HepG2 (cell line): ENCODE results near the gene CPT1B. TPM values are rescaled to one million over a fixed set of nuclear protein-coding genes. Genes with fewer than 3 reads are reported as not detected.

Source experiments
- ATAC-seq: fragments of 200-7000 bp; cut with Tn5 transposase; 3 replicates; pipeline ENCODE4 v1.9.1; 2020; ENCODE audit warnings: mild to moderate bottlenecking, moderate library complexity
- BruUV-seq: library from RNA; stranded (reverse); fragments of 400-500 nt; replicated peaks from 2 replicates; lab custom pipeline; 2021; lab: Mats Ljungman, UMichigan
- CTCF ChIA-PET: fragments of 300-600 bp; formaldehyde crosslinking; extraction: SDS; loops from one replicate; lab custom pipeline; 2021; ENCODE audit warnings: low total read pairs, inconsistent platforms, low intra/inter-chr PET ratio; lab: Yijun Ruan, JAX
- POLR2A ChIA-PET: fragments of 350-600 bp; sonication (Branson Sonifier 250); formaldehyde crosslinking; loops from one replicate; lab custom pipeline; 2020; ENCODE audit warnings: antibody characterized with exemption, inconsistent platforms; lab: Yijun Ruan, JAX
- DNase-seq: peaks from one replicate; pipeline ENCODE4 v3.0.0-alpha.2; 2015; ENCODE audit warnings: low spot score
- FAIRE-seq: peaks from 3 replicates; lab custom pipeline; 2011; peaks lifted over from hg19 to GRCh38; lab: Jason Lieb, UNC
- H2AFZ ChIP-seq: one replicate; pipeline ENCODE4 v1.6.1; 2011; ENCODE audit warnings: low read length, inconsistent platforms
- H3K27ac ChIP-seq: fragments of 300-600 bp; 3 replicates; pipeline ENCODE4 v1.8.0; 2011; ENCODE audit warnings: mixed run types, mild to moderate bottlenecking, mixed read lengths, low read length, inconsistent platforms; ENCODE audit not compliant: insufficient read depth; ENCODE audit errors: extremely low read length
- H3K27me3 ChIP-seq, 2 experiments: fragments of 200-600 bp in 1 of 2; 2 replicates in 1 of 2; 3 replicates in 1 of 2; pipeline versions ENCODE4 v1.6.0 to v1.8.0; 2011; ENCODE audit warnings: low read length in 2 of 2, mild to moderate bottlenecking in 2 of 2, moderate library complexity in 2 of 2, inconsistent platforms in 1 of 2; ENCODE audit not compliant: insufficient read depth in 2 of 2, control insufficient read depth in 1 of 2
- H3K36me3 ChIP-seq, 2 experiments: fragments of 200-600 bp in 1 of 2; replicated peaks in 1 of 2; 2 replicates in 1 of 2; 3 replicates in 1 of 2; pipeline versions ENCODE4 v1.5.1 to v1.8.0; 2011; ENCODE audit warnings: low read length in 2 of 2, inconsistent platforms in 1 of 2; ENCODE audit not compliant: insufficient read depth in 2 of 2, control insufficient read depth in 1 of 2
- H3K4me1 ChIP-seq: 2 replicates; pipeline ENCODE4 v1.5.1; 2012; ENCODE audit warnings: low read length, inconsistent platforms; ENCODE audit not compliant: insufficient read depth
- H3K4me2 ChIP-seq: 2 replicates; pipeline ENCODE4 v1.6.0; 2011; ENCODE audit warnings: low read depth, low read length, inconsistent platforms
- H3K4me3 ChIP-seq, 3 experiments: fragments of 200-600 bp in 1 of 3; sonication (generic), shearing (Covaris generic) in 1 of 3; replicated peaks in 1 of 3; 2 replicates each; pipeline ENCODE4 v1.5.1; 2011 to 2016; ENCODE audit warnings: low read length in 3 of 3, inconsistent platforms in 2 of 3, low read depth in 2 of 3, mild to moderate bottlenecking in 2 of 3, control low read depth in 1 of 3, mixed read lengths in 1 of 3; ENCODE audit not compliant: insufficient read depth in 1 of 3
- H3K79me2 ChIP-seq: one replicate; pipeline ENCODE4 v1.6.1; 2011; ENCODE audit warnings: low read length, inconsistent platforms; ENCODE audit not compliant: insufficient read depth
- H3K9ac ChIP-seq: 2 replicates; pipeline ENCODE4 v1.6.0; 2011; ENCODE audit warnings: mild to moderate bottlenecking, low read depth, low read length, inconsistent platforms; ENCODE audit not compliant: insufficient read depth
- H3K9me3 ChIP-seq: 2 replicates; pipeline ENCODE4 v1.5.1; 2012; ENCODE audit warnings: mild to moderate bottlenecking, low read length
- H4K20me1 ChIP-seq: 2 replicates; pipeline ENCODE4 v1.6.0; 2011; ENCODE audit warnings: inconsistent platforms, mild to moderate bottlenecking, low read length, moderate library complexity; ENCODE audit not compliant: insufficient read depth
- CHD4 ChIP-seq: fragments of 200-600 bp; sonication (generic); IDR thresholded peaks from 2 replicates; pipeline ENCODE4 v1.7.0; 2017; ENCODE audit warnings: mild to moderate bottlenecking, low read length, borderline replicate concordance
- HNF4A ChIP-seq: sonication (generic); formaldehyde crosslinking; IDR thresholded peaks from 2 replicates; pipeline ENCODE4 v1.4.0; 2020; ENCODE audit warnings: missing genetic modification reagents
- HNRNPK ChIP-seq: fragments of 200-400 bp; formaldehyde crosslinking; IDR thresholded peaks from 2 replicates; pipeline ENCODE4 v1.6.1; 2018; ENCODE audit warnings: low read length, low read depth, moderate library complexity, mild to moderate bottlenecking; ENCODE audit not compliant: poor library complexity, severe bottlenecking
- NFE2 ChIP-seq: sonication (generic); formaldehyde crosslinking; IDR thresholded peaks from 2 replicates; pipeline ENCODE4 v1.4.0; 2020; ENCODE audit warnings: missing genetic modification reagents
- PLSCR1 ChIP-seq: sonication (generic); formaldehyde crosslinking; IDR thresholded peaks from 2 replicates; pipeline ENCODE4 v1.5.0; 2020; ENCODE audit warnings: missing genetic modification reagents, mild to moderate bottlenecking, borderline replicate concordance
- PPARG ChIP-seq: conservative IDR thresholded peaks from 2 replicates; pipeline ENCODE4 v1.6.1; 2016; ENCODE audit warnings: missing biosample characterization, missing genetic modification reagents
- PRMT3 ChIP-seq: sonication (generic); formaldehyde crosslinking; IDR thresholded peaks from 2 replicates; pipeline ENCODE4 v1.8.1; 2022; ENCODE audit warnings: low read depth, mild to moderate bottlenecking, moderate library complexity, missing genetic modification reagents, borderline replicate concordance
- RBM22 ChIP-seq: fragments of 200-400 bp; formaldehyde crosslinking; optimal IDR thresholded peaks from 2 replicates; pipeline ENCODE3; 2017; ENCODE audit warnings: mild to moderate bottlenecking, low read length, moderate library complexity
- SETDB1 ChIP-seq: sonication (generic); formaldehyde crosslinking; IDR thresholded peaks from 2 replicates; pipeline ENCODE4 v1.5.1; 2020; ENCODE audit warnings: missing genetic modification reagents, mild to moderate bottlenecking, borderline replicate concordance
- THAP7 ChIP-seq: sonication (generic); formaldehyde crosslinking; IDR thresholded peaks from 2 replicates; pipeline ENCODE4 v1.8.1; 2023; ENCODE audit warnings: mild to moderate bottlenecking, missing genetic modification reagents
- THAP9 ChIP-seq: sonication (generic); formaldehyde crosslinking; IDR thresholded peaks from 2 replicates; pipeline ENCODE4; 2020; ENCODE audit warnings: missing genetic modification reagents, mild to moderate bottlenecking, borderline replicate concordance
- ZFP36L1 ChIP-seq: sonication (generic); formaldehyde crosslinking; IDR thresholded peaks from 2 replicates; pipeline ENCODE4 v1.8.0; 2022; ENCODE audit warnings: mild to moderate bottlenecking, missing genetic modification reagents, moderate library complexity
- ZFY ChIP-seq: sonication (generic); formaldehyde crosslinking; IDR thresholded peaks from 2 replicates; pipeline ENCODE4 v1.4.0; 2020; ENCODE audit warnings: missing genetic modification reagents
- ZNF136 ChIP-seq: sonication (generic); formaldehyde crosslinking; IDR thresholded peaks from 2 replicates; pipeline ENCODE4 v1.8.1; 2022; ENCODE audit warnings: low read depth, mild to moderate bottlenecking, moderate library complexity, missing genetic modification reagents
- ZNF430 ChIP-seq: sonication (generic); formaldehyde crosslinking; IDR thresholded peaks from 2 replicates; pipeline ENCODE4 v1.9.0; 2021; ENCODE audit warnings: mild to moderate bottlenecking, missing genetic modification reagents
- ZNF543 ChIP-seq: sonication (generic); formaldehyde crosslinking; IDR thresholded peaks from 2 replicates; pipeline ENCODE4 v1.4.0; 2020; ENCODE audit warnings: mild to moderate bottlenecking, missing genetic modification reagents
- ZNF547 ChIP-seq: sonication (generic); formaldehyde crosslinking; IDR thresholded peaks from 2 replicates; pipeline ENCODE4 v1.5.1; 2020; ENCODE audit warnings: mild to moderate bottlenecking, missing genetic modification reagents
- ZNF652 ChIP-seq: IDR thresholded peaks from 2 replicates; pipeline ENCODE4 v1.6.1; 2016; ENCODE audit warnings: low read depth, borderline replicate concordance
- WGBS: methylation state at CpG from one replicate; pipeline ENCODE4 v1.1.6; 2017; ENCODE audit warnings: low lambda C conversion rate; 5-methylcytosine and 5-hydroxymethylcytosine counted together
- in situ Hi-C: cut with HindIII; loops from 2 replicates; pipeline ENCODE4 v1.10.0; 2017; ENCODE audit warnings: low pct_unique_long_range_greater_than_20kb; ENCODE audit not compliant: extremely low pct_ligation_motif_present
- intact Hi-C: fragments of 100-400 bp; cut with micrococcal nuclease; formaldehyde crosslinking; loops from one replicate; pipeline ENCODE4 v1.10.0; 2022; ENCODE audit not compliant: unreplicated experiment
- polyA plus RNA-seq, 8 experiments: library from polyadenylated mRNA; depleted of rRNA in 3 of 8; stranded (reverse) in 7 of 8; unstranded in 1 of 8; fragments of >200 nt; fragmentation: Illumina TruSeq in 4 of 8; extraction: Trizol in 4 of 8; gene quantifications; 2 replicates each; pipeline versions ENCODE4 v1.2.1 to v1.2.3, GENCODE V29; 2011 to 2016; ENCODE audit warnings: low read depth in 4 of 8, missing spikeins in 1 of 8, mixed read lengths in 1 of 8; ENCODE audit not compliant: insufficient read depth in 1 of 8
- total RNA-seq, 5 experiments: library from RNA; depleted of rRNA; stranded (reverse); fragments of >200 nt; fragmentation: Illumina TruSeq; extraction: Trizol; gene quantifications; 2 replicates each; pipeline ENCODE4 v1.2.3, GENCODE V29; 2016; ENCODE audit warnings: low read depth in 1 of 5

Gene CPT1B
- total and polyA plus RNA-seq, 2 of the 13 experiments (the other 11 are each of a cell fraction or from before 2014, with no cell fraction given): 9.2 to 19.5 TPM

- no peak for TF ChIP-seq PLSCR1 (CRISPR knock-in tag)
- no peak for TF ChIP-seq CHD4
- TF ChIP-seq ZNF652 (CRISPR knock-in tag): no peak
- TF ChIP-seq NFE2 (CRISPR knock-in tag): no peak
- TF ChIP-seq HNRNPK: no peak
- no peak for TF ChIP-seq HNF4A (CRISPR knock-in tag)
- TF ChIP-seq SETDB1 (CRISPR knock-in tag): no peak
- TF ChIP-seq ZNF136: no peak
- no peak for TF ChIP-seq ZFY (CRISPR knock-in tag)
- no peak for TF ChIP-seq ZNF430
- TF ChIP-seq PRMT3: no peak
- no peak for TF ChIP-seq ZNF547
- TF ChIP-seq THAP7 (CRISPR knock-in tag): no peak
- no peak for TF ChIP-seq THAP9
- TF ChIP-seq RBM22: no peak
- TF ChIP-seq ZFP36L1: no peak
- TF ChIP-seq PPARG (CRISPR knock-in tag): no peak
- no peak for TF ChIP-seq ZNF543 (CRISPR knock-in tag)
- TF ChIP-seq, all 625 proteins: peak for 0
- Histone ChIP-seq H3K27me3 (no peaks in the 10 kb centered on the region), H3K79me2 (no peaks in the 10 kb centered on the region), H3K27ac (no peak overlapping the region), H3K4me1 (peaks cover 32% of the 10 kb centered on the region), H3K36me3 (no peaks in the 10 kb centered on the region), H3K9me3 (no peaks in the 10 kb centered on the region), H3K4me2 (no peak overlapping the region), H3K9ac (no peak overlapping the region), H4K20me1 (no peaks in the 10 kb centered on the region), H3K4me3 (no peak overlapping the region), H2AFZ (no peak overlapping the region)
- no peak for DNase-seq
- in situ Hi-C loops (no loop called here), intact Hi-C loops (no loop called here)
- no peak for ATAC-seq
- POLR2A ChIA-PET: interaction anchor here (1.6 kb wide), 1 partner anchor 17 kb away, joined by 3 read pairs; no protein-coding TSS in a partner anchor
- WGBS: 96% methylated on average over 8 of the region's 8 CpGs
- CTCF ChIA-PET: no interaction called here
- no TSS peak for BruUV-seq
- FAIRE-seq: no peak
Measured at GRCh38 chr22:50585781-50586180, 7.6 kb upstream of the CPT1B start.
